Neural cell (in vitro differentiated cells): ENCODE results near the gene ABI2.

Experiments
- CTCF ChIP-seq: fragments of 450-650 bp; IDR thresholded peaks from 2 replicates; pipeline ENCODE4 v1.5.1; 2014; ENCODE audit warnings: antibody characterized with exemption, mild to moderate bottlenecking, moderate library complexity; ENCODE audit not compliant: poor library complexity, severe bottlenecking
- EZH2 ChIP-seq: fragments of 200-600, 300-800 bp; shearing (Covaris generic), sonication (generic); IDR thresholded peaks from 2 replicates; pipeline ENCODE4 v1.6.1; 2014; ENCODE audit warnings: antibody characterized with exemption, low read length, borderline replicate concordance, mild to moderate bottlenecking; ENCODE audit not compliant: insufficient read depth, poor library complexity, severe bottlenecking
- MXI1 ChIP-seq: fragments of 450-650 bp; conservative IDR thresholded peaks from 2 replicates; pipeline ENCODE4 v1.6.1; 2014; ENCODE audit warnings: antibody characterized with exemption, mild to moderate bottlenecking; ENCODE audit not compliant: poor library complexity, severe bottlenecking
- RAD21 ChIP-seq: fragments of 450-650 bp; conservative IDR thresholded peaks from 2 replicates; pipeline ENCODE4 v1.6.1; 2014; ENCODE audit warnings: antibody characterized with exemption, mild to moderate bottlenecking, moderate library complexity
- REST ChIP-seq: IDR thresholded peaks from 2 replicates; pipeline ENCODE4 v1.6.1; 2012; ENCODE audit warnings: borderline replicate concordance
- TAF1 ChIP-seq: IDR thresholded peaks from 2 replicates; pipeline ENCODE4 v1.6.1; 2012; ENCODE audit warnings: low read depth

GRCh38 chr2:203394519-203395227 is 66.5 kb downstream of the ABI2 start:
- TF ChIP-seq CTCF (no peak), MXI1 (no peak), EZH2 (no peak), REST (no peak), RAD21 (no peak), TAF1 (no peak)
